Spleen (tissue), 11 donors: Measurements from ENCODE around the gene ITGA1. TPM values are rescaled to one million over a fixed set of nuclear protein-coding genes. Genes with fewer than 3 reads are reported as not detected.
A peak's percentile ranks its signal among the peaks of the same experiment; 100 is the strongest.

Experiments used
- DNase-seq: peaks from one replicate; pipeline ENCODE4 v3.0.0-alpha.2; 2020
- H3K27ac ChIP-seq, 8 donors: fragments of 200-600 bp; sonication (generic) in 7 of 8; 1 replicate in 4 of 8; 2 replicates in 4 of 8; pipeline versions ENCODE4 v1.5.0 to v1.8.0; 2016 to 2021; ENCODE audit warnings: inconsistent platforms in 4 of 8, mild to moderate bottlenecking in 4 of 8, moderate library complexity in 1 of 8
- H3K27me3 ChIP-seq, 7 donors: fragments of 200-600 bp; sonication (generic) in 6 of 7; replicated peaks in 1 of 7; 1 replicate in 4 of 7; 2 replicates in 3 of 7; pipeline versions ENCODE4 v1.5.0 to v1.8.0; 2016 to 2021; ENCODE audit warnings: inconsistent platforms in 3 of 7, mild to moderate bottlenecking in 1 of 7
- H3K36me3 ChIP-seq, 6 donors: fragments of 200-600 bp; sonication (generic) in 5 of 6; 1 replicate in 4 of 6; 2 replicates in 2 of 6; pipeline versions ENCODE4 v1.5.0 to v1.8.0; 2016 to 2021; ENCODE audit warnings: inconsistent platforms in 2 of 6
- H3K4me1 ChIP-seq, 6 donors: fragments of 200-600 bp; sonication (generic) in 5 of 6; 1 replicate in 3 of 6; 2 replicates in 3 of 6; pipeline versions ENCODE4 v1.5.0 to v1.8.0; 2016 to 2021; ENCODE audit warnings: inconsistent platforms in 3 of 6
- H3K4me3 ChIP-seq, 8 donors: fragments of 200-600 bp; sonication (generic) in 7 of 8; 1 replicate in 4 of 8; 2 replicates in 4 of 8; pipeline versions ENCODE4 v1.5.0 to v1.8.0; 2016 to 2021; ENCODE audit warnings: inconsistent platforms in 4 of 8, mild to moderate bottlenecking in 4 of 8, moderate library complexity in 2 of 8
- H3K9me3 ChIP-seq, 8 donors: fragments of 200-600 bp; sonication (generic) in 7 of 8; 1 replicate in 4 of 8; 2 replicates in 4 of 8; pipeline versions ENCODE4 v1.5.0 to v1.8.0; 2016 to 2021; ENCODE audit warnings: inconsistent platforms in 4 of 8
- POLR2A ChIP-seq, 3 donors: fragments of 450-650 bp; IDR thresholded peaks; one replicate each; pipeline ENCODE4 v1.5.1; 2017; ENCODE audit warnings: antibody characterized with exemption in 3 of 3, mild to moderate bottlenecking in 1 of 3
- POLR2AphosphoS5 ChIP-seq, 3 donors: sonication (generic); formaldehyde crosslinking; IDR thresholded peaks; one replicate each; pipeline ENCODE4 v1.5.1; 2017; ENCODE audit warnings: antibody characterized with exemption in 3 of 3
- WGBS, 5 donors: extraction: QIAGEN DNeasy Blood & Tissue Kit in 3 of 5; methylation state at CpG; one replicate each; pipeline versions ENCODE4 v1.1.5 to v1.1.7; 2013 to 2018; 5-methylcytosine and 5-hydroxymethylcytosine counted together
- intact Hi-C: fragments of 100-400 bp; cut with DNase I; formaldehyde crosslinking; loops from one replicate; pipeline ENCODE4 v1.15.0; 2023; ENCODE audit warnings: low total_unique reads
- polyA plus RNA-seq, 3 donors: library from polyadenylated mRNA; stranded (reverse); fragments of 200-250 nt; gene quantifications; one replicate each; pipeline ENCODE4 v1.2.1, GENCODE V29; 2013
- total RNA-seq, 7 donors: library from RNA; depleted of rRNA in 3 of 7; stranded (reverse); fragments of >200 nt in 3 of 7; fragmentation: NEBNext Ultra II Directional in 4 of 7; extraction: Animal tissue kit (Norgen Biotek cat#: 25700) in 4 of 7; gene quantifications; one replicate each; pipeline versions ENCODE4 v1.1.0 to v1.2.1, GENCODE V29; 2016 to 2021
- TF ChIP-seq, protein P1 (sequence below), 11 experiments: fragments of 200-600 bp in 7 of 11; fragments of 450-650 bp in 4 of 11; sonication (generic) in 4 of 11; IDR thresholded peaks in 8 of 11; conservative IDR thresholded peaks in 3 of 11; 1 replicate in 7 of 11; 2 replicates in 4 of 11; pipeline versions ENCODE4 v1.4.0 to v1.8.0; 2016 to 2021; ENCODE audit warnings: antibody characterized with exemption in 11 of 11, inconsistent platforms in 4 of 11, mild to moderate bottlenecking in 1 of 11
- donor health status: healthy with polysubstance abuse.
- donor health status: DM: no; HTN: no; CAD: no; lungs with moderate emphysema.
- donor health status: DM: no; HTN: no; CAD: no.
- donor health status: Bipolar disorder and iron deficiency.
- donor health status: healthy.
- donor health status: DM: no; HTN: no; CAD: no.
- donor health status: DM: yes; HTN: yes; CAD: no.

The ITGA1 gene
- total and polyA plus RNA-seq, 10 donors: 8.3 to 505 (median 289) TPM

DNA sequence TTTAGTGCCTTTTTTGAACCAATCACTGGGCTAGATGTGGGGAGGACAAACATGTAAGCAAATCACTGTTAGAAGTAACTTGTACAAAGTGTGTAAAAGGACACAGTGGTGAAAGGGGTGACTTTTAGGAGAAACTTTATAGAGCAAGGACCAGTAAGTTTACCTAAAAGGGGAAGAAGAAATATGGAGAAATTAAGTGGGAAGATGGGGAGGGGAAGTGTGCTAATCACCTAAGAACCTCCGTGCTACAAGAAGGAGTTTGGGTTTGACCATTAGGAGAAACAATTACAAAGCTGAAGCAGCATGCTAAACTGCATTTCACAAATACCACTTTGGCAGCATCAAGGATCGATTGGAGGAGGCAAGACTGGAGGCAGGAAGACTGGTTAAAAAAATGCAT is 17.3 kb downstream of the ITGA1 start:
- Histone ChIP-seq H3K9me3 (no peaks in the 10 kb centered on the region), H3K4me3 (peak overlapping the region in 4 of 8 donors; percentile 7 to 77 (median 66)), H3K36me3 (peaks cover 0 to 39% (median 0%) of the 10 kb centered on the region in 6 donors), H3K27me3 (no peaks in the 10 kb centered on the region), H3K27ac (peak overlapping the region in 7 of 8 donors; percentile 65 to 94 (median 92)), H3K4me1 (peaks cover 4 to 95% (median 72%) of the 10 kb centered on the region in 6 donors)
- WGBS, 5 donors: 24 to 51% (median 40%) methylated on average over 2 of the region's 2 CpGs
- DNase-seq: no peak
- intact Hi-C loops: loop anchor here (10.0 kb wide), 1 partner anchor 300 kb away; the partner anchor contains the start of gene MOCS2
- TF ChIP-seq POLR2AphosphoS5 (IDR thresholded peaks at IDR 0.05) (no peak), POLR2A (IDR thresholded peaks at IDR 0.05) (no peak)
- TF ChIP-seq, protein P1, sequence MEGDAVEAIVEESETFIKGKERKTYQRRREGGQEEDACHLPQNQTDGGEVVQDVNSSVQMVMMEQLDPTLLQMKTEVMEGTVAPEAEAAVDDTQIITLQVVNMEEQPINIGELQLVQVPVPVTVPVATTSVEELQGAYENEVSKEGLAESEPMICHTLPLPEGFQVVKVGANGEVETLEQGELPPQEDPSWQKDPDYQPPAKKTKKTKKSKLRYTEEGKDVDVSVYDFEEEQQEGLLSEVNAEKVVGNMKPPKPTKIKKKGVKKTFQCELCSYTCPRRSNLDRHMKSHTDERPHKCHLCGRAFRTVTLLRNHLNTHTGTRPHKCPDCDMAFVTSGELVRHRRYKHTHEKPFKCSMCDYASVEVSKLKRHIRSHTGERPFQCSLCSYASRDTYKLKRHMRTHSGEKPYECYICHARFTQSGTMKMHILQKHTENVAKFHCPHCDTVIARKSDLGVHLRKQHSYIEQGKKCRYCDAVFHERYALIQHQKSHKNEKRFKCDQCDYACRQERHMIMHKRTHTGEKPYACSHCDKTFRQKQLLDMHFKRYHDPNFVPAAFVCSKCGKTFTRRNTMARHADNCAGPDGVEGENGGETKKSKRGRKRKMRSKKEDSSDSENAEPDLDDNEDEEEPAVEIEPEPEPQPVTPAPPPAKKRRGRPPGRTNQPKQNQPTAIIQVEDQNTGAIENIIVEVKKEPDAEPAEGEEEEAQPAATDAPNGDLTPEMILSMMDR (IDR thresholded peaks at IDR 0.05 in 8 of 11, conservative IDR thresholded peaks at IDR 0.05 in 3 of 11): no peak

DNA sequence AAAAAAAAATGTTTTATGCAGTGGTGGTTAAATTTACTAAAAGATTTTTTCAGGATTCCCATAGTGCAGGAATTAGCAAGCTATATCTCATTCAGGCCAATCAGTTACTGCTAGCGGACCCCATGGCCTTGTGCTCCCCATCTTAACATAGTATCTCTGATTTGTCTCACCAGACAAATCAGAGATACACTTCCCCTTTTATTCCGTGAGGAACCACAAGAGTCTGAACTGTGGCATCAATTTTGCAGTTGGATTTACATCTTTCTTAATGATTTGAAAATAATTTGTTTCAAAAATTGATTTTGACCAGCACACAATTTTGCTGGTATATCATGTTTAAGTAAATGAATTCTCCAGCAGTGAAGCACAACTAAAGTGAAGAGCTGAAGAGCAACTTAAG is 17.9 kb downstream of the ITGA1 start:
- WGBS, 5 donors: 43 to 63% (median 56%) methylated on average over 2 of the region's 2 CpGs
- Histone ChIP-seq H3K27me3 (no peaks in the 10 kb centered on the region), H3K4me3 (peak overlapping the region in 4 of 8 donors; percentile 3 to 77 (median 8)), H3K4me1 (peaks cover 4 to 96% (median 73%) of the 10 kb centered on the region in 6 donors), H3K27ac (peak overlapping the region in 7 of 8 donors; percentile 65 to 94 (median 92)), H3K9me3 (no peaks in the 10 kb centered on the region), H3K36me3 (peaks cover 0 to 39% (median 0%) of the 10 kb centered on the region in 6 donors)
- intact Hi-C loops: loop anchor here (10.0 kb wide), 1 partner anchor 299 kb away; the partner anchor contains the start of gene MOCS2
- no peak for DNase-seq
- no peak for TF ChIP-seq POLR2A (IDR thresholded peaks at IDR 0.05)
- TF ChIP-seq POLR2AphosphoS5 (IDR thresholded peaks at IDR 0.05): no peak
- TF ChIP-seq, protein P1 (IDR thresholded peaks at IDR 0.05 in 8 of 11, conservative IDR thresholded peaks at IDR 0.05 in 3 of 11): no peak

DNA sequence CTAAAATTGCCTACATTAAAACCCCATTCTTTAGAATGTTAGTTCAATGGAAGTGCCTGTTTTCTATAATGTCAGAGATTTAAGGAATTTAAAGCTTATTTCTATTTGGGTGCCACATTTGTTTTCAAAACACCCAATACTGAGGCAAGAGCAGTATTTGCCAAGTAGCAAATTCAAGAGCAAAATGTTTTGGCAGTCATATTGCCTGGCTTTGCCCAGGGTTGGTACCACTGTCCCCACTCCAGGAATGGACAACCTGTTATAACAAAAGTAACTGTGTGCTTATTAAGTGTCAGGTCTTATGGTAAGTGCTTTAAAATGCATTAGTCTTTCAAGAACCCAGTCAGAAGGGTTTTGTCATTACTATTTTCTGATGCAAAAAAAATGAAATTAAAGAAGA is 19.3 kb downstream of the ITGA1 start:
- intact Hi-C loops: loop anchor here (10.0 kb wide), 1 partner anchor 298 kb away; the partner anchor contains the start of gene MOCS2
- H3K36me3 ChIP-seq: peaks cover 0 to 26% (median 0%) of the 10 kb centered on the region in 6 donors
- TF ChIP-seq, protein P1 (IDR thresholded peaks at IDR 0.05 in 8 of 11, conservative IDR thresholded peaks at IDR 0.05 in 3 of 11): no peak
- no peak for TF ChIP-seq POLR2A (IDR thresholded peaks at IDR 0.05)
- TF ChIP-seq POLR2AphosphoS5 (IDR thresholded peaks at IDR 0.05): no peak
- H3K27me3 ChIP-seq: no peaks in the 10 kb centered on the region
- no peak for DNase-seq
- H3K4me3 ChIP-seq: no peak overlapping the region
- H3K27ac ChIP-seq: peak overlapping the region in 2 of 8 donors; percentile 14 to 16
- H3K9me3 ChIP-seq: no peaks in the 10 kb centered on the region
- peaks cover 4 to 96% (median 67%) of the 10 kb centered on the region in 6 donors for H3K4me1 ChIP-seq

DNA sequence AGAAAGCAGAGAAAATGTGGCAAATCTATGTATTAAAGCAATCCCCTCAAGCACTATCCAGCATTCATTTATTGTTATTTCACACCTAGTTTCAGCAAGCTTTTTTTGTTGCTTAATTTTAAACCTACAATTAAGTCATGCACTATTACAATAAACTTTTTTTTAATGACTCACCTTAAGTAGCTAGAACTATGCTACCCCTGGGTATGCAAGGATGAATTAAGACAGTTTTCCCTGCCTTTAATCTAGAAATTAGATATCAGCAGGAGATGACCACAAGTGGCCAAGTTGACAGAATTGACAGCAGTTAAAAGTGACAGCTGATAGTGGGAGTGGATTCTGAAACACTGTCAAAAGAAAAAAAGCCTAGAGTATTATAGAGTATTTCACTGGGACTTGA is 20.0 kb downstream of the ITGA1 start:
- TF ChIP-seq POLR2AphosphoS5 (IDR thresholded peaks at IDR 0.05): no peak
- TF ChIP-seq, protein P1 (IDR thresholded peaks at IDR 0.05 in 8 of 11, conservative IDR thresholded peaks at IDR 0.05 in 3 of 11): no peak
- TF ChIP-seq POLR2A (IDR thresholded peaks at IDR 0.05): no peak
- H3K4me3 ChIP-seq: no peak overlapping the region
- intact Hi-C loops: loop anchor here (10.0 kb wide), 1 partner anchor 297 kb away; the partner anchor contains the start of gene MOCS2
- no peaks in the 10 kb centered on the region for H3K9me3 ChIP-seq
- peaks cover 0 to 22% (median 0%) of the 10 kb centered on the region in 6 donors for H3K36me3 ChIP-seq
- DNase-seq: no peak
- peaks cover 4 to 96% (median 64%) of the 10 kb centered on the region in 6 donors for H3K4me1 ChIP-seq
- no peaks in the 10 kb centered on the region for H3K27me3 ChIP-seq
- H3K27ac ChIP-seq: peak overlapping the region in 1 of 8 donors; percentile 16
